HG02759 (cell line): Measurements from ENCODE around the gene UBQLN4.
"Not testable (repeated sequence)": the region's sequence is repeated elsewhere in the genome, so short reads cannot be mapped to it uniquely, and the experiment has no call there.

Experiments
- ATAC-seq: cut with Tn5 transposase; IDR thresholded peaks from one replicate; pipeline ENCODE4 v1.9.1; 2021; ENCODE audit warnings: mild to moderate bottlenecking, moderate library complexity; ENCODE audit not compliant: unreplicated experiment

Gene UBQLN4

DNA sequence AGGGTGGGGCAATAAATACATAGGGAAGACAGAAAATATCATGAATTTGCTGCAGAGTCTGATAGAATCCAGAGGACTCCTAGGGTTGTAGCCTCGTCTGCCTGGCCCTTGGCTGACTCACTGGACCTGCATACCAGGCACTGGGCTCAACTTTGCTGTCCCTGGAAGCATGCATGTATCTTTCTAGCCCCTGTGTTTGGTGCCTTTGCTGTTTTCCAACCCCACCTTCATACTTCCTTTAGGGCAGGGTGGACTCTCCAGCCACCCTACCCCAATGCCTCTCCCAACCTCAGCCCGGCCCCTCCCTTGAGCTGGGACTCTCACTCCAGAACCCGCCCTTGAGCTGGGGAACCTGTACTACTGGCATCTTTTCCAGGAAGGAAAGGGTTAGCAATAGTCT is 8.6 kb upstream of the UBQLN4 start:
- no peak for ATAC-seq

DNA sequence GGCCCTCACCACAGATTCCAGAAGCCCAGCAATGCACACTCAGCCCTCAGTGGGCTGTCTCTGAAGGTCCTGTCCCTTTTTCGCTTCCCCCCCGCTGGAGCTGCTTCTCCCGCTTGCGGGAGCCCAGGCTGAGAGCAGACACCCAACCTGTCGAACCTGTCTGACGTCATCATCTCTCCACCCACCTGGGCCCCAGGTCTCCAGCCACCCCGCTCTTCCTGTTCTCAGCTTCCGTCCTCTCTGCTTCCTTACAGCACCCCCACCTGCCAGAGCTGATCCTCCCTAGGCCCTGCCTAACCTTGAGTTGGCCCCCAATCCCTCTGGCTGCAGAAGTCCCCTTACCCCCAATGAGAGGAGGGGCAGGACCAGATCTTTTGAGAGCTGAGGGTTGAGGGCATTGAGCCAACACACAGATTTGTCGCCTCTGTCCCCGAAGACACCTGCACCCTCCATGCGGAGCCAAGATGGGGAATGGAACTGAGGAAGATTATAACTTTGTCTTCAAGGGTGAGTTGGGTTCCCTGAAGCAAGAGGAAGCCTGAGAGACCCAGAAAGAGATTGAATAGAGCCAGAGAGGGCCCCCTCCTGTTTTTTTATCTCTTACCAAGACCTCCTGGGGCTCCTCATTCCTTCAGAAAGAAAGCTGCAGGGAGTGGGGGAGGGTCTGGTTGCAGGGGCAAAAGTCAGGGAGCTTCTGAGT is 7.5 kb upstream of the UBQLN4 start, which contains the start of gene RAB25:
Gene RAB25 (plus strand): TSS at position 224 of the 700 bp plus-strand sequence. CDS start 241 bp downstream, at position 465.
- no peak for ATAC-seq

DNA sequence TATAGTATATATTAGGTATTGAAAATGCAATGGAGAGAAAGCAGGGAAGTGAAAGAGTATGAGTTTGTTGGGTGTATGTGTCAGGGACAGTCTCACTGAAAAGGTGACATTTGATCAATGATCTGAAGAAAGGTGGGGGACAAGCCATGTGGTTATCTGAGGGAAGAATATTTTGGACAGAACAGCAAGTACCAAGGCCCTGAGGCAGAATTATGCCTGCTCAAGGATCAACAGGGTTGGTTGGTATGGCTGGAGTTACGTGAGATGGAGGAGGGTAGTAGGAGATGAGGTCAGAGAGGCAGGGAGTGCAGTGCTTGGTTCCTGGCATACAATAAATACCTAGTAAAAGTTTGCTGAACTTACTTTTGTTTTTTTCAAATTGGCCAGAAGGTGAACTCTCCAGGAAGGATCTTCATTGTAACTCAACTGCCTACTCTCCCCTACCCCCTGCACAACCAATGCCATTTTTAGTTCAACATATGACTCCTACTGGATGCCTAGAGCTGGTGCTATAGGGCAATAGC is 2.8 kb upstream of the UBQLN4 start:
- no peak for ATAC-seq

DNA sequence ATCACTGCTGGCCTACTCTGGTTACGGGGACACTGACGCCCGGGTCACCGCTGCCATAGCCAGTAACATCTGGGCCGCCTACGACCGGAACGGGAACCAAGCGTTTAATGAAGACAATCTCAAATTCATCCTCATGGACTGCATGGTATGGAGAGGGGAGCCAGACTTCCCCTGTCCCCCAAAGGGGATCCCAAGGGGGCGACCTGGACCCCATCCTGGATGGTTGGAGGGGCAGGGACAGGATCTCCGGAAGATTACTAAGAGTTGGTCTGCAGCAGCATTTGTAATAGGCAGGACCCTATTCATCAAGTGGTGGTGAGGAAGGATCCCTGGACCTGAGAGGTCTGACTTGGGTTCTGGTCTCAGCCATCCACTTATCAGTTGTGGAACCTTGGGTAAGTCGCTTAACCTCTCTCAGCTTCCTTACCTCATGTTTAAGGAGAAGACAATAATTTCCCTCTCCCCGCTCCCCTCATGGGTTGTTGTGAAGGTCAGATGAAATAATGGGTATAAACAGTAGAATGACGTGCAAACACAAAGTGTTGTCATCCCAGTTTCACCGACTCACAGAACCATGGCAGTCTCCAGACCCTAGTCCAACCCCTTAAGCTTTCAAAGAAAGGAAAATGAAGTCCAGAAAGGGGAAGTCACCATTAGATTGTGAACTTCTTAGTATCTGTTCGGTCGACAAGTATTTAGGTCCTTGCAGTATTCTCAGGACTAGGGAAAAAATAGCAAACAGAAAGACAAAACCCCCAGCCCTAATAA is 1.9 kb upstream of the UBQLN4 start:
- no peak for ATAC-seq

DNA sequence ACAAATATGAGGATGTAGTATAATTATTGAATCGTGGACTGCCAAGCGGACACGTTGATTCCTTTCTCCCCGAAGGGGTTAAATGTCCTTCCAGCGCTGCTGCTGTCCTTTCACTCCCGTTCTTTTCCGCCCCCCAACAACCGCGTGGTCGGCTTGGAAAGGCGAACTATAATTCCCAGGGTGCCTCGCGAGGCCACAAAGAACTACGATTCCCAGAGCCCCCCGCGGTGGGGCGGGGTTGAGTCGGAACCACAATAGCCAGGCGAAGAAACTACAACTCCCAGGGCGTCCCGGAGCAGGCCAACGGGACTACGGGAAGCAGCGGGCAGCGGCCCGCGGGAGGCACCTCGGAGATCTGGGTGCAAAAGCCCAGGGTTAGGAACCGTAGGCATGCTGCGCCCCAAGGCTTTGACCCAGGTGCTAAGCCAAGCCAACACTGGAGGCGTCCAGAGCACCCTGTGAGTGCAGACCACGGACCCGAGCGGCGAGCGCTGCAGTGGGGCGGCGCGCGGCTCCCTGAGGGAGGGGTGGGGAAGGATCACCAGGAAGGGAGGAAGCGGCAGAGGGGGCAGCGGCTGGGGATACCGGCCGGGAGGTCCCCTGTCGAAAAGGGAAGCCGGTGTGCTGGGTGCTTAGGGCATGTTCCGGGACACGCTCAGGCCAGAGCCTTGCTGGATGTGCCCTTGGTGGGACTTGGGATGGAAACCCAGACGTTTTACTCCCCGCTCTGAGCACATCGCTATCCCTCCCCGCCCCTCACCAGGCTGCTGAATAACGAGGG is 1.1 kb upstream of the UBQLN4 start, which contains the start of gene LAMTOR2:
Gene LAMTOR2 (plus strand): TSS at position 283 of the 781 bp plus-strand sequence. CDS start 108 bp downstream, at position 391.
- peak; percentile 82 for ATAC-seq

DNA sequence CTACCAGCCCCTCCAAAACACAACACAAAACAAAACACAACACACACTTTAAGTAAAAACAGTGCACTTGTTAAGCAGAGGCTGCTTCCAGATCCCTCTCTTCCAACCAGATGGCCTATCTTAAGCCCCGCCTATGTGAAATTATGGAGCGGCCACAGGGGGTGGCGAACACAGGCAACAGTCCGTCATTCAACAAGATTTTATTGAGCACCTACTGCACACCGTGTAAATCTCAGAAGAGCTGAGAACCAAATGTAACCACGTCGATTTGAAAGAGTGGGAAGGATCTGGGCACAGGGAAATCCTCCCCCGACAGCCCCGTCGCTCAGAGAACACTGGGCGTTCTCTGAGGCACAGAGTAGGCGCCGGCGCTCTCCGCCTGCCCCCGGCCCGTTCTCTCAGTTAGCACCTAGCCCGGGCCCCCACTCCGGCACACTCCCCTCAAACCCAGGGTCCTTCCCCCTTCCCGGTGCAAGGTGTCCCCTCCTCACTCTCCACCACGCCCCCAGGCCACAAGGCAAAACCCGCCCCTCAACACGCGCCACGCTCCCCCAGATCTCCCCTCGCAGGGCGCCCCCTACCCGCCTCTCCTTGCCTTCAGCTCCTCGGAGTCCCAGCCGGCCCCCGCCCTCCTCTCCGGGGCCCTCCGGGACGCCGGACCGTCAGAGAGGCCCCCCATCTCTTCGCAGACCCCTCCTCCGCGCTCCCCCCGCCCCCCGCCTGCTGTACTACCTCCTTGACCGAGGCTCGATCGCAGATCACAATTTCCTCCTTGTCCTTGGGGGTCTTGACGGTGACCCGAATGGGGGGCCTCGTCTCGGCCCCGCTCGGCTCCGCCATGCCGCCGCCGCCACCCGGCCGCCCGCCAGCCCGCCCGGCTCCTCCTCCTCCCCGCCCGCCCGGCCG is 483 bp downstream of the UBQLN4 start:
- no peak for ATAC-seq

DNA sequence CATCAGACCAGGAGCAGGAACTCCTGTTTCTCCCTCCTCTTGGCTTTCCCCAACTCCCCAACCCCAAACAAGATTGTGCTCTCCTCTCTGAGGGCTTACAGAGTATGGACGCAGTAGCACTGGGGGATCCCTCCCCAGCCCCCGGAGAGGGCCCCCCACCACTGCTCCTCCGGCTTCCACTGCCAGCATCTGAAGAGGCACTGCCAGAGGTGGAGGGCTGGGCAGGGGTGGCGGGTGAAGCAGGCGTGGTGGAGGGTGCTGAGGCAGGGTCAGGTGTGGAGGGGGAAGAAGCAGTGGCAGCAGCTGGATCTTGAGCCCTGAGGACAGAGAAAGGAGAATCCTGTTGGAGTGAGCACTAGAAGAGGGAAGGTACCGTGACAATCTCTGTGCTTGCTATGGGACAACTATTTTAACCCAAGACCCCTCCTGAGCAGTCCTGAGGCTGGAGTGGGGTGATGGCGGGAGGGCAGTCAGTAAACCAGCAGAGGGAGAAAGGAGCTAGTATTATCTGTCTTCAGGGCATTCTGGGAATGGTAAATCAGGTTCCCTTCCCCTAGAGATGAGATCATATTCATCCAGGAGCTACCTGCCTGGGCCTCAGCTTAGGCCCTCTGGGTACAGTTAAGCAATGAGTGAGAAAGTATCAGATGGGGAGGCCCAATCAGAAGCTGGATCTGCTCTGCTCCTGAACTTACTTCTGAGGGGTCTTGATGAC is 2.4 kb downstream of the UBQLN4 start:
- no peak for ATAC-seq

DNA sequence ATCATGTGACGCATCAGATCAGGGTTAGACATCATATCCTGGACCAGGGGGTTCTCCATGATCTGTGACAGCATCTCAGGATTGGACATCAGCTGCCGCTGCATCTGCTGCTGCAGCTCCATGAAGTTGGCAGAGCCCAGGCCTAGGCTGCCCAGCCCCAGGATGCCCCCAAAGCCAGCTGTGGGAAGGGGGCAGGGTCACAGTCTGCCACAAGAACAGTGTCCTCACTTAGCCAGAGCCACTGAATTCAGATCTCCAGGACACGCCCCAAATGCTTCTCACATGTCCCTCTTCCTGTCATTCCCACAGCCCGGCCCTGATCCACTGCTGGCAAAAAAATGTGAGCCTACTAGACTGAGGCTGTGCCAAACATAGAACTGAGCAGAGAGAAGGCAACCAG is 3.2 kb downstream of the UBQLN4 start:
- ATAC-seq = no peak

DNA sequence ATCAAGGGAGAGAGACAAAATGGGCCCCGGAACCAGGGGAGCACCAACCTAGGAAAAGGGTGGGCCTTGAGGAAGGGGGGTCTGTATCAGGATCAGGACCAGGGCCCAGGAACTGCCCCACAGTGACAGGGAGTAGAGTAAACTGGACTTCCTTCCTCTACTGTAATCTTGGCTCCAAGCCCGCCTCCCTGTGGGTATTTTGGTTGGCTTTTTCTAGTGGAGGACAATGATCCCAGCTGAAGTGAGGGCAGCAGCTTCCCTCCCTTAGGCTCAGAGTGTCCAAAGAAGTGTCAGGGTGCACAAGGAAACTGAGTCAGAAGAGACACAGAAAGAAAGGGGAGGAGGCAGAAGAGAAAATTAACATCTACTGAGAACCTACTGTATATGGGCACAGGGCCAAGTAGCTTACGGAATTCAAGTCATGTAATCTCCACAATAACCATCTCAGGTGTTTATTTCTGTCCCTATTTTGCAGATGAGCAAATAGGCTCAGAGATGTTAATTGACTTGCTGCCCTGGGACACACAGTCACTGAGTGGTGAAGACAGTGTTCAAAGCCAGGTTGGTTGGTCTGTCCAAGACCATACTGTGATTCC is 4.8 kb downstream of the UBQLN4 start:
- no peak for ATAC-seq

DNA sequence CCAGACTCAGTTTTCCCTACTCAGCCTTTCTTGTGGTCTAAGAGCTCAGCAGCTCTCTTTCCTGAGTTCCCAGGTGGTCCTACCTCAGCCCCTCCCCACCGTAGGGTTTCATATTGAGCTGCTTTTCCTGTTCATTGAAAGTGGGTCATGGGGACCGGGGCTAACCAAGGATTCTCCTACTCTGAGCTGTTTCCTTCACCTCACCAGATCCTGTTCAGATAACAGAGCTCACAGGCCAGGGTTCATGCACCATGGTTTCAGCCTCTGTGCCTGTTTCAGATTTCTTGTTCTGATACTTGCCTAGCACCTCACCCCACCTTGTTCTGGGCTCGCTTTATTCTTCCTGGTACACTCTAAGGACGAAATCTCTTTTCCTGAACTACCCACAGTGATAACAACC is 8.5 kb downstream of the UBQLN4 start:
- ATAC-seq = no peak

DNA sequence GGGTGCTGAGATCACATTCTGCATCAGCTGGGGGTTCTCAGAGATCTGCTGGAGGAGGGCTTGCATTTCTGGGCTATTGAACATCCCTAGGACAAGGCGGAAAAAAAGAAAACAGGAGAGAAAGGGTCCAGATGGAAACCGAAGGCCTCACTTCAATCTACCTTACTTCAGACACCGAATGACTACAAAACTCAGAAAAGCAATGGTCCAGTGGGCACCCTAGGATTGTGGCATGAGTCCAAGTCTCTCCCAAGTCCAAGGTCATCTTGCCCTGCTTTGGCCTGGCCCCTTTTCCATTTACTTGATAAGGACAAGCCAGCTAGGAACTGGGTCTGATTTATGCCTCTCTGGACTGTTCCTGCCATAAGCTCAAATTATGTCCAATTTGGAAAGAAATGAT is 10.8 kb downstream of the UBQLN4 start:
- no peak for ATAC-seq

DNA sequence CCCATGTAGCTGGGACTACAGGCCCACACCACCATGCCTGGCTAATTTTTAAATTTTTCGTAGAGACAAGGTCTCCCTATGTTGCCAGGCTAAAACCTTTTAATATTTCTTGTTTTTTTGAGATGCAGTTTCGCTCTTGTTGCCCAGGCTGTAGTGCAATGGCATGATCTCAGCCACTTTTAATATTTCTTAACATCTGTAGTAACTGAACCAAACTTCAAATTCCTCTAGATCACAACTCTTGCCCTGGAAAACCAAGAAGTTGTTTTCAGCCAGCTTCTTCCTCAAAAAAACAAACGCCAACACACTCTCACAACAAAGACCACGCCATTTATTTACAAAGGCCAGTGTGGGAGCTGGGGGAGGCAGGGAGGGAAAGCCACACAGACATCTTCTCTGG is 18.6 kb downstream of the UBQLN4 start:
- not testable (repeated sequence) for ATAC-seq

DNA sequence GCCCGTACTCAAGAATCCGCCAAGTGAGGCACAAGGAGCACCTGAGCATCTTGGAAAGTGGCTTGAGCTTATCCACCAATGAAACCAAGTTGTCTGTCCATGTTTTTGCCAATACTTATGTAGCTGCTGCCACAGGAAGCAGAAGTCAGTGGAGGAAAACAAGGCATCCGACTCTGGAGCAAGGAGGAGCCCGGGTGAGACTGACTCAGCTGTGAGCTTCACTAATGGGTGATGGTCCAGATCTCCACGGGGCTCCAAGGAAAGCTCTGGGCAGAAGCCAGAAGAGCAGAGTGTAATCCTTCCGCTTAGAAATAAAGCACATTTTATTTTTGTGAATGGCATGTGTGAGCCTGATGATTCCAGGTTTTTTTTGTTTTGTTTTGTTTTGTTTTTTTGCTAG is 20.6 kb downstream of the UBQLN4 start:
- no peak for ATAC-seq

DNA sequence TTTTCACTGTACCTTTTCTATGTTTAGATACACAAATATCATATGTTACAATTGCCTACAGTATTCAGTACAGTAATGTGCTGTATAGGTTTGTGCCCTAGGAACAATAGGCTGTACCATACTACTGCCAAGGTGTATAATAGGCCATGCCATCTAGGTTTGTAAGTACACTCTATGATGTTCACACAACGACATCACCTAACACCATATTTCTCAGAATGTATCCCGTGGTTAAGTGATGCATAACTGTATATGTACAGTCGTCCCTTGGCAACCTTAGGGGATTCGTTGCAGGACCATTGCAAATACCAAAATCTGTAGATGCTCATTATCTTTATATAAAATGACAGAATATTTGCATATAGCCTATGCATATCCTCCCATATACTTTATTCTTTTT is 27.0 kb downstream of the UBQLN4 start:
- ATAC-seq = no peak

DNA sequence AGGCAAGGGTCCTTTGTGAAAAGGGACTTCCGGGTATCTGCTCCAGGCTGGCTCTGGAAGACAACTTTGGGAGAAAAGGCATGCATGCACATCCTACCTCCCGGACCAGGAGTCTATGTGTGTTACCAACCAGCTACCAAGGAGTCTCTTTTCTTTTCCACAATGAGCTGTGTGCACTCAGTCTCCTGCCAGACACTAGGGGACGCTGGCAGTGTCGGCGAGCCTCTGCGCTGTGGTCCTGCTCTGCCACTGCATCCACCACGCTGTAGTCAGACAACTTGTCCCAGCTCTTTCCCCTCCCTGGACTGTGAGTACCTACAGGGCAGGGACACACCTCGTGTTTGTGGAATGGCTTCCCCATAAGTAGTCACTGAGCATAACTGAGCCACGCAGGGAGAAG is 27.7 kb downstream of the UBQLN4 start:
- ATAC-seq = no peak

DNA sequence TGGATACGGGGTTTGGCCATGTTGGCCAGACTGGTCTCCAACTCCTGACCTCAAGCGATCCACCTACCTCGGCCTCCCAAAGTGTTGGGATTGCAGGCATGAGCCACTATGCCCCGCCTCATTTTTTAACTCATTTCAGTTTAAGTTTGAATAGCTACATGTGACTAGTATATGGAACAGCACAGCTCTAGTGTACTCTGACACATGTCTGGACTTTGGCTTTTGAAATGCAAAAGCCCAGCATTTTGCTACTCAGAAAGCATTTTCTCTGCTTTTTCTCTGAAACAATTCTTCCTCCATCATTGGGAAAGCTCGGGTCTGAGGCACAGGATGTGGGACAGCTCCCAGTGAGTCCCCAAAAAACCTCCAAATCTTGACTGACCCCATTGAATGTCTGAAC is 28.8 kb downstream of the UBQLN4 start:
- no peak for ATAC-seq

DNA sequence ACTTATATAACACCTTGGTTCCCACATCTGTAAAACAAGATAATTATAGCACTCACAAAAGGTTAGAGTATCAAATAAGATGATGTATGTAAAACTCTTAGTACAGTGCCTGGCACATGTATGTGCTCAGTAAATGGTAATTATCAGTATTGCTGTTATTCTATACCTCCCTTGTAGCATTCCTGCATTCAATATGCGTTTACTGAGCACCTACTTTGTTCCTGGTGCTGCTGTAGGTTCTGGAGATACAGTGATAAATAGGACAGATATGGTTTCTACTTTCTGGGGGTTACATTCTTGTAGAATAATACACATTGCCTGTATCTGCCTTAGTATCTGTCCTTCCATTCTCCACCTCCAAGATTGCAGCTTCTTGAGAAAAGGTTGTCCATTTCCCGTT is 31.6 kb downstream of the UBQLN4 start:
- ATAC-seq = no peak

DNA sequence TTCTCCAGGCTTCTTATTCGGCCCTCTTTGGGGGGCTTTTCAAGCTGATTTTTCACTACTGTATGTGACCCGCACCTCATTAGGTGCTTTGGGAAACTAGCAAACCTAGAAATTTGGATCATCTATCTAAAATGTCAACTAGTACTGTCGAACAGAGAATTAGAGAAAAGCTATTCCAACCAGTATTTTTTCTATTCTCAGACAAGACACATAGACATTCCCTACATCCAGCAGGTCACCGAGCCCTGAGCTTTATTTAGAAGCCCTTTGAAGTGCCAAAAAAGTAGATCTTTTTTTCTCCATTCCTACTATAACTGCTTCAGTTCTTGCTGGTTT is 32.5 kb downstream of the UBQLN4 start:
- ATAC-seq = no peak
